HepG2 (cell line): ENCODE results near the gene ATP13A4. TPM values are rescaled to one million over a fixed set of nuclear protein-coding genes. Genes with fewer than 3 reads are reported as not detected.

Experiments
- ATAC-seq: fragments of 200-7000 bp; cut with Tn5 transposase; 3 replicates; pipeline ENCODE4 v1.9.1; 2020; ENCODE audit warnings: mild to moderate bottlenecking, moderate library complexity
- BruUV-seq: library from RNA; stranded (reverse); fragments of 400-500 nt; replicated peaks from 2 replicates; lab custom pipeline; 2021; lab: Mats Ljungman, UMichigan
- CTCF ChIA-PET: fragments of 300-600 bp; formaldehyde crosslinking; extraction: SDS; loops from one replicate; lab custom pipeline; 2021; ENCODE audit warnings: low total read pairs, inconsistent platforms, low intra/inter-chr PET ratio; lab: Yijun Ruan, JAX
- POLR2A ChIA-PET: fragments of 350-600 bp; sonication (Branson Sonifier 250); formaldehyde crosslinking; loops from one replicate; lab custom pipeline; 2020; ENCODE audit warnings: antibody characterized with exemption, inconsistent platforms; lab: Yijun Ruan, JAX
- DNase-seq: peaks from one replicate; pipeline ENCODE4 v3.0.0-alpha.2; 2015; ENCODE audit warnings: low spot score
- FAIRE-seq: peaks from 3 replicates; lab custom pipeline; 2011; peaks lifted over from hg19 to GRCh38; lab: Jason Lieb, UNC
- H2AFZ ChIP-seq: one replicate; pipeline ENCODE4 v1.6.1; 2011; ENCODE audit warnings: low read length, inconsistent platforms
- H3K27ac ChIP-seq: fragments of 300-600 bp; 3 replicates; pipeline ENCODE4 v1.8.0; 2011; ENCODE audit warnings: mixed run types, mild to moderate bottlenecking, mixed read lengths, low read length, inconsistent platforms; ENCODE audit not compliant: insufficient read depth; ENCODE audit errors: extremely low read length
- H3K27me3 ChIP-seq, 2 experiments: fragments of 200-600 bp in 1 of 2; 2 replicates in 1 of 2; 3 replicates in 1 of 2; pipeline versions ENCODE4 v1.6.0 to v1.8.0; 2011; ENCODE audit warnings: low read length in 2 of 2, mild to moderate bottlenecking in 2 of 2, moderate library complexity in 2 of 2, inconsistent platforms in 1 of 2; ENCODE audit not compliant: insufficient read depth in 2 of 2, control insufficient read depth in 1 of 2
- H3K36me3 ChIP-seq, 2 experiments: fragments of 200-600 bp in 1 of 2; replicated peaks in 1 of 2; 2 replicates in 1 of 2; 3 replicates in 1 of 2; pipeline versions ENCODE4 v1.5.1 to v1.8.0; 2011; ENCODE audit warnings: low read length in 2 of 2, inconsistent platforms in 1 of 2; ENCODE audit not compliant: insufficient read depth in 2 of 2, control insufficient read depth in 1 of 2
- H3K4me1 ChIP-seq: 2 replicates; pipeline ENCODE4 v1.5.1; 2012; ENCODE audit warnings: low read length, inconsistent platforms; ENCODE audit not compliant: insufficient read depth
- H3K4me2 ChIP-seq: 2 replicates; pipeline ENCODE4 v1.6.0; 2011; ENCODE audit warnings: low read depth, low read length, inconsistent platforms
- H3K4me3 ChIP-seq, 3 experiments: fragments of 200-600 bp in 1 of 3; sonication (generic), shearing (Covaris generic) in 1 of 3; replicated peaks in 1 of 3; 2 replicates each; pipeline ENCODE4 v1.5.1; 2011 to 2016; ENCODE audit warnings: low read length in 3 of 3, inconsistent platforms in 2 of 3, low read depth in 2 of 3, mild to moderate bottlenecking in 2 of 3, control low read depth in 1 of 3, mixed read lengths in 1 of 3; ENCODE audit not compliant: insufficient read depth in 1 of 3
- H3K79me2 ChIP-seq: one replicate; pipeline ENCODE4 v1.6.1; 2011; ENCODE audit warnings: low read length, inconsistent platforms; ENCODE audit not compliant: insufficient read depth
- H3K9ac ChIP-seq: 2 replicates; pipeline ENCODE4 v1.6.0; 2011; ENCODE audit warnings: mild to moderate bottlenecking, low read depth, low read length, inconsistent platforms; ENCODE audit not compliant: insufficient read depth
- H3K9me3 ChIP-seq: 2 replicates; pipeline ENCODE4 v1.5.1; 2012; ENCODE audit warnings: mild to moderate bottlenecking, low read length
- H4K20me1 ChIP-seq: 2 replicates; pipeline ENCODE4 v1.6.0; 2011; ENCODE audit warnings: inconsistent platforms, mild to moderate bottlenecking, low read length, moderate library complexity; ENCODE audit not compliant: insufficient read depth
- DR1 ChIP-seq: sonication (generic); formaldehyde crosslinking; IDR thresholded peaks from 2 replicates; pipeline ENCODE4 v1.8.0; 2021; ENCODE audit warnings: mild to moderate bottlenecking, missing genetic modification reagents, inconsistent platforms
- HINFP ChIP-seq: sonication (generic); formaldehyde crosslinking; IDR thresholded peaks from 2 replicates; pipeline ENCODE4 v1.4.0; 2020; ENCODE audit warnings: low read depth, mild to moderate bottlenecking, missing genetic modification reagents
- HNRNPK ChIP-seq: fragments of 200-400 bp; formaldehyde crosslinking; IDR thresholded peaks from 2 replicates; pipeline ENCODE4 v1.6.1; 2018; ENCODE audit warnings: low read length, low read depth, moderate library complexity, mild to moderate bottlenecking; ENCODE audit not compliant: poor library complexity, severe bottlenecking
- JUNB ChIP-seq: sonication (generic); formaldehyde crosslinking; IDR thresholded peaks from 2 replicates; pipeline ENCODE4 v1.8.0; 2022; ENCODE audit warnings: missing genetic modification reagents, mild to moderate bottlenecking, borderline replicate concordance
- ZNF326 ChIP-seq: sonication (generic); formaldehyde crosslinking; IDR thresholded peaks from 2 replicates; pipeline ENCODE4 v1.4.0; 2020; ENCODE audit warnings: missing genetic modification reagents, borderline replicate concordance
- ZNF367 ChIP-seq: sonication (generic); formaldehyde crosslinking; IDR thresholded peaks from 2 replicates; pipeline ENCODE4 v1.4.0; 2020; ENCODE audit warnings: missing genetic modification reagents, borderline replicate concordance
- ZNF740 ChIP-seq: sonication (generic); formaldehyde crosslinking; IDR thresholded peaks from 2 replicates; pipeline ENCODE4 v1.4.0; 2020; ENCODE audit warnings: missing genetic modification reagents
- ZNF777 ChIP-seq: sonication (generic); formaldehyde crosslinking; IDR thresholded peaks from 2 replicates; pipeline ENCODE4 v1.4.0; 2020; ENCODE audit warnings: missing genetic modification reagents
- ZNF850 ChIP-seq: sonication (generic); formaldehyde crosslinking; conservative IDR thresholded peaks from 2 replicates; pipeline ENCODE4 v1.9.0; 2021; ENCODE audit warnings: mild to moderate bottlenecking, missing genetic modification reagents
- WGBS: methylation state at CpG from one replicate; pipeline ENCODE4 v1.1.6; 2017; ENCODE audit warnings: low lambda C conversion rate; 5-methylcytosine and 5-hydroxymethylcytosine counted together
- in situ Hi-C: cut with HindIII; loops from 2 replicates; pipeline ENCODE4 v1.10.0; 2017; ENCODE audit warnings: low pct_unique_long_range_greater_than_20kb; ENCODE audit not compliant: extremely low pct_ligation_motif_present
- intact Hi-C: fragments of 100-400 bp; cut with micrococcal nuclease; formaldehyde crosslinking; loops from one replicate; pipeline ENCODE4 v1.10.0; 2022; ENCODE audit not compliant: unreplicated experiment
- polyA plus RNA-seq, 8 experiments: library from polyadenylated mRNA; depleted of rRNA in 3 of 8; stranded (reverse) in 7 of 8; unstranded in 1 of 8; fragments of >200 nt; fragmentation: Illumina TruSeq in 4 of 8; extraction: Trizol in 4 of 8; gene quantifications; 2 replicates each; pipeline versions ENCODE4 v1.2.1 to v1.2.3, GENCODE V29; 2011 to 2016; ENCODE audit warnings: low read depth in 4 of 8, missing spikeins in 1 of 8, mixed read lengths in 1 of 8; ENCODE audit not compliant: insufficient read depth in 1 of 8
- total RNA-seq, 5 experiments: library from RNA; depleted of rRNA; stranded (reverse); fragments of >200 nt; fragmentation: Illumina TruSeq; extraction: Trizol; gene quantifications; 2 replicates each; pipeline ENCODE4 v1.2.3, GENCODE V29; 2016; ENCODE audit warnings: low read depth in 1 of 5

Gene ATP13A4
- total and polyA plus RNA-seq, 2 of the 13 experiments (the other 11 are each of a cell fraction or from before 2014, with no cell fraction given) = 0.01 to 0.07 TPM

- CTCF ChIA-PET = no interaction called here
- H3K9me3 ChIP-seq = no peaks in the 10 kb centered on the region
- no peaks in the 10 kb centered on the region for H3K79me2 ChIP-seq
- H2AFZ ChIP-seq = no peak overlapping the region
- DNase-seq = no peak
- intact Hi-C loops = no loop called here
- no peak for FAIRE-seq
- peak; percentile 88 for TF ChIP-seq HNRNPK
- TF ChIP-seq DR1 (CRISPR knock-in tag) = no peak
- H3K4me2 ChIP-seq = no peak overlapping the region
- H3K4me3 ChIP-seq = no peak overlapping the region
- peaks cover 0 to 3% of the 10 kb centered on the region in 2 experiments; a peak in 2 of 5 replicates for H3K27me3 ChIP-seq
- BruUV-seq = no TSS peak
- H3K4me1 ChIP-seq = no peaks in the 10 kb centered on the region
- no peak for ATAC-seq
- in situ Hi-C loops = no loop called here
- POLR2A ChIA-PET = no interaction called here
- 0% methylated on average over 1 of the region's 1 CpG for WGBS
- H4K20me1 ChIP-seq = no peaks in the 10 kb centered on the region
- no peak overlapping the region for H3K9ac ChIP-seq
- H3K36me3 ChIP-seq = no peaks in the 10 kb centered on the region
- H3K27ac ChIP-seq = no peak overlapping the region
Observed at GRCh38 chr3:193367868-193368267, 186.8 kb downstream of the ATP13A4 start.

- POLR2A ChIA-PET = no interaction called here
- FAIRE-seq = no peak
- CTCF ChIA-PET = no interaction called here
- no peak overlapping the region for H3K4me3 ChIP-seq
- WGBS = 14% methylated on average over 3 of the region's 3 CpGs
- no peak overlapping the region for H2AFZ ChIP-seq
- no peaks in the 10 kb centered on the region for H3K4me1 ChIP-seq
- TF ChIP-seq ZNF740 (CRISPR knock-in tag) (no peak), HINFP (no peak), ZNF777 (CRISPR knock-in tag) (no peak), ZNF850 (CRISPR knock-in tag) (no peak), ZNF367 (CRISPR knock-in tag) (no peak), JUNB (CRISPR knock-in tag) (no peak), ZNF326 (CRISPR knock-in tag) (no peak)
- in situ Hi-C loops = no loop called here
- no peak overlapping the region for H3K4me2 ChIP-seq
- no peak overlapping the region for H3K9ac ChIP-seq
- H4K20me1 ChIP-seq = no peaks in the 10 kb centered on the region
- DNase-seq = no peak
- no TSS peak for BruUV-seq
- H3K27me3 ChIP-seq = no peaks in the 10 kb centered on the region; a peak in 1 of 5 replicates
- no peak overlapping the region for H3K27ac ChIP-seq
- H3K79me2 ChIP-seq = no peaks in the 10 kb centered on the region
- intact Hi-C loops = no loop called here
- no peaks in the 10 kb centered on the region for H3K9me3 ChIP-seq
- H3K36me3 ChIP-seq = no peaks in the 10 kb centered on the region
- ATAC-seq = no peak
Observed at GRCh38 chr3:193357291-193357690, 197.4 kb downstream of the ATP13A4 start.
